Peyer's patch (tissue), 4 donors: ENCODE data around the gene HAND2. TPM values are rescaled to one million over a fixed set of nuclear protein-coding genes. Genes with fewer than 3 reads are reported as not detected.

ENCODE experiments used
- DNase-seq, 3 donors: peaks; one replicate each; pipeline ENCODE4 v3.0.0-alpha.2; 2017 to 2019
- H3K27ac ChIP-seq, 4 donors: fragments of 200-600 bp; sonication (generic); one replicate each; pipeline ENCODE4 v1.5.1; 2016 to 2019
- H3K27me3 ChIP-seq, 2 donors: fragments of 200-600 bp; sonication (generic); one replicate each; pipeline ENCODE4 v1.5.1; 2019
- H3K36me3 ChIP-seq, 3 donors: fragments of 200-600 bp; sonication (generic); one replicate each; pipeline ENCODE4 v1.5.1; 2016 to 2019
- H3K4me1 ChIP-seq, 4 donors: fragments of 200-600 bp; sonication (generic); one replicate each; pipeline ENCODE4 v1.5.1; 2016 to 2019
- H3K4me3 ChIP-seq, 4 donors: fragments of 200-600 bp; sonication (generic); 1 replicate in 3 of 4; 2 replicates in 1 of 4; pipeline ENCODE4 v1.5.1; 2016 to 2019; ENCODE audit warnings: mild to moderate bottlenecking in 1 of 4
- H3K9me3 ChIP-seq, 4 donors: fragments of 200-600 bp; sonication (generic); one replicate each; pipeline ENCODE4 v1.5.1; 2016 to 2019; ENCODE audit warnings: mild to moderate bottlenecking in 1 of 4
- POLR2A ChIP-seq, 2 donors: fragments of 450-650 bp; IDR thresholded peaks; one replicate each; pipeline ENCODE4 v1.5.1; 2017; ENCODE audit warnings: antibody characterized with exemption in 2 of 2, mild to moderate bottlenecking in 2 of 2, moderate library complexity in 2 of 2
- total RNA-seq, 4 donors: library from RNA; depleted of rRNA; stranded (reverse); fragments of >200 nt; gene quantifications; one replicate each; pipeline ENCODE4 v1.1.0, GENCODE V29; 2016
- TF ChIP-seq, protein P1 (sequence below), 6 experiments: fragments of 450-650 bp in 4 of 6; fragments of 200-600 bp in 2 of 6; sonication (generic) in 1 of 6; IDR thresholded peaks; one replicate each; pipeline ENCODE4 v1.5.1; 2017 to 2019; ENCODE audit warnings: antibody characterized with exemption in 6 of 6, mild to moderate bottlenecking in 3 of 6, moderate library complexity in 1 of 6

Gene HAND2
- total RNA-seq, 4 donors from 2014 or later = 4.9 to 40.4 (median 9.1) TPM; not detected in 1

DNA sequence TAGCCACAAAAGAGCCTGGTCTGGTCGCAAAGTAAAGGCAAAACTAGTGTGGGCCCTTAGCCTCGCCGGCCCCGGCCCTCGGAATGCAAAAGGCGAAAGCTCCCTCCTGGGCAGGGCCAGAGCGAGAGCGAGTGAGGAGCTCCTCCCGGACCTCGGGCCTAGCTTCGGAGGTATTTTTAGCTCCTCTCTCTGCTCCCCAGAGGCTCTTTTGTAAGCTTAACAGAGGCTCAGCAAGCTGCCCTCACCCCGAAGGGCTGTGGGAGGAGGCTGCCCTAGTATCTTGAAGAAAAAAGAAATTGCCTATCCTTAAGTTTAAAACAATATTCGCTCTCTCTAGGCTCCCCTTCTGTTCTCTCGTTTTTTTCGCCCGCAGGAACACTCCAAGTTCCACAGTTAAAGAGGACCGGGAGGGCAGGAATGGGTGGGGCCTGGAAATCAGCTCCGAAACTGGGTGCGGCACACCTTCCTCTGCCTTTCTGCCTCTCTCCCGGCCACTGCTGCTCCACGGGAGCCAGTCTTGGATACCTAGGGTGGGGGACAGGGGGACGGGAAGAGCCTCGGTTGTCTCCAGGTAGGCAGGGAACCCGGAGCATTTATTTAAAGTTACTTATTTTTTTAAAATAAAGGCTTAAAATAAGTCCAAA, 12.1 kb downstream of the HAND2 start:
- peak overlapping the region in 1 of 4 donors; percentile 35 for H3K4me3 ChIP-seq
- H3K36me3 ChIP-seq = no peaks in the 10 kb centered on the region
- H3K9me3 ChIP-seq = no peaks in the 10 kb centered on the region
- peak overlapping the region in 1 of 4 donors; percentile 87 for H3K27ac ChIP-seq
- TF ChIP-seq POLR2A (IDR thresholded peaks at IDR 0.05) = no peak
- TF ChIP-seq, protein P1, sequence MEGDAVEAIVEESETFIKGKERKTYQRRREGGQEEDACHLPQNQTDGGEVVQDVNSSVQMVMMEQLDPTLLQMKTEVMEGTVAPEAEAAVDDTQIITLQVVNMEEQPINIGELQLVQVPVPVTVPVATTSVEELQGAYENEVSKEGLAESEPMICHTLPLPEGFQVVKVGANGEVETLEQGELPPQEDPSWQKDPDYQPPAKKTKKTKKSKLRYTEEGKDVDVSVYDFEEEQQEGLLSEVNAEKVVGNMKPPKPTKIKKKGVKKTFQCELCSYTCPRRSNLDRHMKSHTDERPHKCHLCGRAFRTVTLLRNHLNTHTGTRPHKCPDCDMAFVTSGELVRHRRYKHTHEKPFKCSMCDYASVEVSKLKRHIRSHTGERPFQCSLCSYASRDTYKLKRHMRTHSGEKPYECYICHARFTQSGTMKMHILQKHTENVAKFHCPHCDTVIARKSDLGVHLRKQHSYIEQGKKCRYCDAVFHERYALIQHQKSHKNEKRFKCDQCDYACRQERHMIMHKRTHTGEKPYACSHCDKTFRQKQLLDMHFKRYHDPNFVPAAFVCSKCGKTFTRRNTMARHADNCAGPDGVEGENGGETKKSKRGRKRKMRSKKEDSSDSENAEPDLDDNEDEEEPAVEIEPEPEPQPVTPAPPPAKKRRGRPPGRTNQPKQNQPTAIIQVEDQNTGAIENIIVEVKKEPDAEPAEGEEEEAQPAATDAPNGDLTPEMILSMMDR (IDR thresholded peaks at IDR 0.05) = no peak
- H3K27me3 ChIP-seq = peaks cover 0 to 18% of the 10 kb centered on the region in 2 donors
- peaks cover 0 to 16% (median 0%) of the 10 kb centered on the region in 4 donors for H3K4me1 ChIP-seq
- DNase-seq = no peak

- H3K27me3 ChIP-seq = peaks cover 0 to 13% of the 10 kb centered on the region in 2 donors
- DNase-seq = no peak
- peak overlapping the region in 1 of 4 donors; percentile 35 for H3K4me3 ChIP-seq
- no peaks in the 10 kb centered on the region for H3K36me3 ChIP-seq
- H3K27ac ChIP-seq = peak overlapping the region in 1 of 4 donors; percentile 87
- H3K4me1 ChIP-seq = peaks cover 0 to 6% (median 0%) of the 10 kb centered on the region in 4 donors
- no peak for TF ChIP-seq POLR2A (IDR thresholded peaks at IDR 0.05)
- TF ChIP-seq, protein P1 (IDR thresholded peaks at IDR 0.05) = no peak
- no peaks in the 10 kb centered on the region for H3K9me3 ChIP-seq
These were observed 13.2 kb downstream of the HAND2 start for GRCh38 chr4:173516621-173517524.

GRCh38 chr4:173515458-173515857, 14.6 kb downstream of the HAND2 start:
- Histone ChIP-seq H3K9me3 (no peaks in the 10 kb centered on the region), H3K4me3 (no peak overlapping the region), H3K27me3 (peaks cover 0 to 10% of the 10 kb centered on the region in 2 donors), H3K4me1 (no peaks in the 10 kb centered on the region), H3K27ac (peak overlapping the region in 1 of 4 donors; percentile 87), H3K36me3 (no peaks in the 10 kb centered on the region)
- TF ChIP-seq, protein P1 (IDR thresholded peaks at IDR 0.05) = no peak
- TF ChIP-seq POLR2A (IDR thresholded peaks at IDR 0.05) = no peak
- DNase-seq = no peak

GRCh38 chr4:173514641-173515217, 15.3 kb downstream of the HAND2 start:
- H3K4me1 ChIP-seq = peaks cover 0 to 5% (median 0%) of the 10 kb centered on the region in 4 donors
- H3K4me3 ChIP-seq = no peak overlapping the region
- H3K27me3 ChIP-seq = peaks cover 0 to 10% of the 10 kb centered on the region in 2 donors
- no peak overlapping the region for H3K27ac ChIP-seq
- no peak for DNase-seq
- TF ChIP-seq, protein P1 (IDR thresholded peaks at IDR 0.05) = no peak
- TF ChIP-seq POLR2A (IDR thresholded peaks at IDR 0.05) = no peak
- no peaks in the 10 kb centered on the region for H3K9me3 ChIP-seq
- no peaks in the 10 kb centered on the region for H3K36me3 ChIP-seq

DNA sequence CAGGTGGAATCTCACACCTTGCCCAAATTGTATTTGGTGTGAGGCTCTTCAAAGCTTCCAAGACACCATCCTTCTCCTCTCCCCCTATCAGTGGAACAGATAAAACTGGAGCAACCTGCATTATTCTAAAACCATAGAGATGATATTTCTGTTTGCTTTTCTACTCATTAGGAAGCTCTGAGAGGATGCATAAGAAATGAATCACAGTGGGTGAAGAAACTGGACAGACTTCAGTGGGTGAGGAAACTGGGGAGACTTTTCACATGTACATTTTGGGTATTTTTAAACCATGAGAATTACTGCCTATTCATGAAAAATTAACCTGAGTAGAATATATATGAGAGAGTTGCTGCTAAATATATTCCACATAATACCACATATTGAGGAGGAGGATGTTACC, 16.4 kb downstream of the HAND2 start:
- H3K36me3 ChIP-seq = no peaks in the 10 kb centered on the region
- no peak overlapping the region for H3K27ac ChIP-seq
- TF ChIP-seq POLR2A (IDR thresholded peaks at IDR 0.05) = no peak
- TF ChIP-seq, protein P1 (IDR thresholded peaks at IDR 0.05) = no peak
- H3K9me3 ChIP-seq = no peaks in the 10 kb centered on the region
- peaks cover 0 to 12% (median 2%) of the 10 kb centered on the region in 4 donors for H3K4me1 ChIP-seq
- DNase-seq = no peak
- peaks cover 0 to 10% of the 10 kb centered on the region in 2 donors for H3K27me3 ChIP-seq
- H3K4me3 ChIP-seq = no peak overlapping the region
